Measurements from ENCODE around the gene KLHL41. TPM values are rescaled to one million over a fixed set of nuclear protein-coding genes. Genes with fewer than 3 reads are reported as not detected.
"Not testable (repeated sequence)": the region's sequence is repeated elsewhere in the genome, so short reads cannot be mapped to it uniquely, and the experiment has no call there.

Gene KLHL41
- total RNA-seq, 1 experiment from 2014 or later, result 0.21 TPM

GRCh38 chr2:169561364-169561763 lies 51.9 kb downstream of the KLHL41 start:
- no peak overlapping the region for H3K4me3 Mint-ChIP-seq (ENCODE audit: low read depth, unreplicated experiment)
- TF ChIP-seq, protein P1, sequence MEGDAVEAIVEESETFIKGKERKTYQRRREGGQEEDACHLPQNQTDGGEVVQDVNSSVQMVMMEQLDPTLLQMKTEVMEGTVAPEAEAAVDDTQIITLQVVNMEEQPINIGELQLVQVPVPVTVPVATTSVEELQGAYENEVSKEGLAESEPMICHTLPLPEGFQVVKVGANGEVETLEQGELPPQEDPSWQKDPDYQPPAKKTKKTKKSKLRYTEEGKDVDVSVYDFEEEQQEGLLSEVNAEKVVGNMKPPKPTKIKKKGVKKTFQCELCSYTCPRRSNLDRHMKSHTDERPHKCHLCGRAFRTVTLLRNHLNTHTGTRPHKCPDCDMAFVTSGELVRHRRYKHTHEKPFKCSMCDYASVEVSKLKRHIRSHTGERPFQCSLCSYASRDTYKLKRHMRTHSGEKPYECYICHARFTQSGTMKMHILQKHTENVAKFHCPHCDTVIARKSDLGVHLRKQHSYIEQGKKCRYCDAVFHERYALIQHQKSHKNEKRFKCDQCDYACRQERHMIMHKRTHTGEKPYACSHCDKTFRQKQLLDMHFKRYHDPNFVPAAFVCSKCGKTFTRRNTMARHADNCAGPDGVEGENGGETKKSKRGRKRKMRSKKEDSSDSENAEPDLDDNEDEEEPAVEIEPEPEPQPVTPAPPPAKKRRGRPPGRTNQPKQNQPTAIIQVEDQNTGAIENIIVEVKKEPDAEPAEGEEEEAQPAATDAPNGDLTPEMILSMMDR (IDR thresholded peaks at IDR 0.05; ENCODE audit: unreplicated experiment), result no peak
- no peaks in the 10 kb centered on the region for H3K4me1 Mint-ChIP-seq (ENCODE audit: low read depth, unreplicated experiment)
- no peaks in the 10 kb centered on the region for H3K27me3 Mint-ChIP-seq (ENCODE audit: unreplicated experiment)
- no peaks in the 10 kb centered on the region for H3K9me3 Mint-ChIP-seq (ENCODE audit: low read depth, unreplicated experiment)
- CTCF ChIA-PET, result no interaction called here
- no TSS peak for BruUV-seq (replicated peaks)
- intact Hi-C loops (cut with micrococcal nuclease; ENCODE audit: unreplicated experiment), result no loop called here
- H3K27ac Mint-ChIP-seq (ENCODE audit: unreplicated experiment), result peak overlapping the region; percentile 58
- H3K36me3 Mint-ChIP-seq (ENCODE audit: insufficient read depth, unreplicated experiment), result peaks cover 6% of the 10 kb centered on the region
- DNase-seq, result no peak

DNA sequence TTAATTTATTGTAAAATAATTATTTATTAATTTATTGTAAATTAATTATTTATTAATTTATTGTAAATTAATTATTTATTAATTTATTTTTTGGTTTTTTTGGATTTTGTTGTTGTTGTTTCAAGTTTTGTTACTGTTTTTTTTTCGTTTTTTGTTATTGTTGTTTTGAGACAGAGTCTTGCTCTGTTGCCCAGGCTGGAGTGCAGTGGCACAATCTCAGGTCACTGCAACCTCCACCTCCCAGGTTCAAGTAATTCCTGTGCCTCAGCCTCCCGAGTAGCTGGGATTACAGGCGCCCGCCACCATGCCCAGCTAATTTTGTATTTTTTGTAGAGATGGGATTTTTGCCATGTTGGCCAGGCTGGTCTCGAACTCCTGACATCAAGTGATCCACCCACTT lies 52.6 kb downstream of the KLHL41 start:
- H3K27me3 Mint-ChIP-seq (ENCODE audit: unreplicated experiment); DNase-seq; H3K4me1 Mint-ChIP-seq (ENCODE audit: low read depth, unreplicated experiment); H3K9me3 Mint-ChIP-seq (ENCODE audit: low read depth, unreplicated experiment); H3K27ac Mint-ChIP-seq (ENCODE audit: unreplicated experiment); H3K36me3 Mint-ChIP-seq (ENCODE audit: insufficient read depth, unreplicated experiment); intact Hi-C loops (cut with micrococcal nuclease; ENCODE audit: unreplicated experiment); H3K4me3 Mint-ChIP-seq (ENCODE audit: low read depth, unreplicated experiment); BruUV-seq (replicated peaks); CTCF ChIA-PET: not testable (repeated sequence)

DNA sequence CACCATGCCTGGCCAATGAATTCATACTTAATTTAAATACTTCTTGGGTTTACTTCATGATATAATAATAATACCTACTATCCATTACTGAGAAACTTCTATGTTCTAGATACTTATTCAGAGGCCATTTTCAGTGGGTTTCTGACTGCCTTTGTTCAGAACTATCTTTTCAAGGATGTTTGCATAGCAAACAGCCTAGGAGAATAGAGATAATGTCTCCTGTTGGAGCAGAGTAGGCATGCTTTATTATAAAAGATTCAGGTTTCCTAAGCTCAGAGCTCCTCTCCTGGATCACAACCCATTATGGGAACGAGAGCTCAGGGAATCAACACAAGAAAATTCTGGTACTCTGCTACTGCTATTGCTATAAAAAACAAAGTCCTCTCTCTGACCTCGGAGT lies 53.0 kb downstream of the KLHL41 start:
- Mint-ChIP-seq H3K36me3 (ENCODE audit: insufficient read depth, unreplicated experiment) (peaks cover 6% of the 10 kb centered on the region), H3K27ac (ENCODE audit: unreplicated experiment) (no peak overlapping the region), H3K27me3 (ENCODE audit: unreplicated experiment) (no peaks in the 10 kb centered on the region), H3K4me3 (ENCODE audit: low read depth, unreplicated experiment) (no peak overlapping the region), H3K4me1 (ENCODE audit: low read depth, unreplicated experiment) (no peaks in the 10 kb centered on the region), H3K9me3 (ENCODE audit: low read depth, unreplicated experiment) (no peaks in the 10 kb centered on the region)
- TF ChIP-seq, protein P1 (IDR thresholded peaks at IDR 0.05; ENCODE audit: unreplicated experiment), result no peak
- BruUV-seq (replicated peaks), result no TSS peak
- intact Hi-C loops (cut with micrococcal nuclease; ENCODE audit: unreplicated experiment), result no loop called here
- DNase-seq, result no peak
- CTCF ChIA-PET, result no interaction called here

DNA sequence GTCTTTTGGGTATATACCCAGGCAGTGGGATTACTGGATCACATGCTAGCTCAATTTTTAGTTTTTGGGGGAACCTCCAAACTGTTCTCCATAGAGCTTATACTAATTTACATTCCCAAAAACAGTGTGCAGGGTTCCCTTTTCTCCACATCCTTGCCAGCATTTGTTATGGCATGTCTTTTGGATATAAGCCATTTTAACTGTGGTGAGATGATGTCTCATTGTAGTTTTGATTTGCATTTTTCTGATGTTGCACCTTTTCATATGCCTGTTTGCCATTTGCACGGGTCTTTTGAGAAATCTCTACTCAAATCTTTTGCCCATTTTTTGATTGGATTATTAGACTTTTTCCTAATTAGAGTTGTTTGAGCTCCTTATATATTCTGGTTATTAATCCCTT lies 56.2 kb downstream of the KLHL41 start:
- H3K9me3 Mint-ChIP-seq (ENCODE audit: low read depth, unreplicated experiment), result no peaks in the 10 kb centered on the region
- no peak for DNase-seq
- peaks cover 8% of the 10 kb centered on the region for H3K36me3 Mint-ChIP-seq (ENCODE audit: insufficient read depth, unreplicated experiment)
- TF ChIP-seq, protein P1 (IDR thresholded peaks at IDR 0.05; ENCODE audit: unreplicated experiment), result no peak
- no TSS peak for BruUV-seq (replicated peaks)
- CTCF ChIA-PET, result interaction anchor here (0.6 kb wide), 1 partner anchor 14 kb away, joined by 3 read pairs; no protein-coding TSS in a partner anchor
- intact Hi-C loops (cut with micrococcal nuclease; ENCODE audit: unreplicated experiment), result no loop called here
- H3K27me3 Mint-ChIP-seq (ENCODE audit: unreplicated experiment), result no peaks in the 10 kb centered on the region
- H3K4me3 Mint-ChIP-seq (ENCODE audit: low read depth, unreplicated experiment), result no peak overlapping the region
- no peak overlapping the region for H3K27ac Mint-ChIP-seq (ENCODE audit: unreplicated experiment)
- no peaks in the 10 kb centered on the region for H3K4me1 Mint-ChIP-seq (ENCODE audit: low read depth, unreplicated experiment)

GRCh38 chr2:169569948-169570347 lies 60.4 kb downstream of the KLHL41 start:
- CTCF ChIA-PET, result no interaction called here
- TF ChIP-seq, protein P1 (IDR thresholded peaks at IDR 0.05; ENCODE audit: unreplicated experiment), result no peak
- no TSS peak for BruUV-seq (replicated peaks)
- no peaks in the 10 kb centered on the region for H3K27me3 Mint-ChIP-seq (ENCODE audit: unreplicated experiment)
- intact Hi-C loops (cut with micrococcal nuclease; ENCODE audit: unreplicated experiment), result no loop called here
- peaks cover 17% of the 10 kb centered on the region for H3K36me3 Mint-ChIP-seq (ENCODE audit: insufficient read depth, unreplicated experiment)
- no peak for DNase-seq
- no peaks in the 10 kb centered on the region for H3K9me3 Mint-ChIP-seq (ENCODE audit: low read depth, unreplicated experiment)
- no peaks in the 10 kb centered on the region for H3K4me1 Mint-ChIP-seq (ENCODE audit: low read depth, unreplicated experiment)
- H3K4me3 Mint-ChIP-seq (ENCODE audit: low read depth, unreplicated experiment), result no peak overlapping the region
- no peak overlapping the region for H3K27ac Mint-ChIP-seq (ENCODE audit: unreplicated experiment)

DNA sequence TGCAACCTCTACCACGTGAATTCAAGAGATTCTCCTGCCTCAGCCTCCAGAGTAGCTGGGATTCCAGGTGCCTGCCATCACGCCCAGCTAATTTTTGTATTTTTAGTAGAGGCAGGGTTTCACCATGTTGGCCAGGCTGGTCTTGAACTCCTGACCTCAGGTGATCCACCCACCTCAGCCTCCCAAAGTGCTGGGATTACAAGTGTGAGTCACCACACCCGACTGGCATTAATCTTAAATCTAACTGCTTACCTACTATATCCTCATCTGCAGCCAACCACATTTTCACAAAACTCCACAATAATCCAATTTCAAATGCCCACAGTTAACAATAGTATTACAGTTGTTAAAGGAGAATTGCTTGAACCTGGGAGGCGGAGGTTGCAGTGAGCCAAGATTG lies 61.2 kb downstream of the KLHL41 start:
- H3K9me3 Mint-ChIP-seq (ENCODE audit: low read depth, unreplicated experiment); H3K4me3 Mint-ChIP-seq (ENCODE audit: low read depth, unreplicated experiment); BruUV-seq (replicated peaks); CTCF ChIA-PET; H3K27me3 Mint-ChIP-seq (ENCODE audit: unreplicated experiment); DNase-seq; H3K27ac Mint-ChIP-seq (ENCODE audit: unreplicated experiment); intact Hi-C loops (cut with micrococcal nuclease; ENCODE audit: unreplicated experiment); H3K4me1 Mint-ChIP-seq (ENCODE audit: low read depth, unreplicated experiment): not testable (repeated sequence)
- peaks cover 17% of the 10 kb centered on the region for H3K36me3 Mint-ChIP-seq (ENCODE audit: insufficient read depth, unreplicated experiment)

Data from Calu3 (cell line).